Effector memory CD4-positive, alpha-beta T cell (primary cell): ENCODE data around the gene CAMP.

Experiments used
- DNase-seq, 3 donors: peaks; one replicate each; pipeline ENCODE4 v3.0.0-alpha.2; 2020
- H3K27ac ChIP-seq: 2 replicates; pipeline ENCODE4 v1.7.0; 2013; ENCODE audit warnings: mild to moderate bottlenecking, low read length, moderate library complexity; ENCODE audit not compliant: insufficient read depth, poor library complexity, severe bottlenecking
- H3K27me3 ChIP-seq: replicated peaks from 2 replicates; pipeline ENCODE4 v1.7.0; 2013; ENCODE audit warnings: mild to moderate bottlenecking, low read length; ENCODE audit not compliant: insufficient read depth, control insufficient read depth, poor library complexity, severe bottlenecking
- H3K36me3 ChIP-seq: 2 replicates; pipeline ENCODE4 v1.7.0; 2013; ENCODE audit warnings: mild to moderate bottlenecking, low read length, moderate library complexity; ENCODE audit not compliant: control insufficient read depth, insufficient read depth
- H3K4me1 ChIP-seq: 2 replicates; pipeline ENCODE4 v1.7.0; 2013; ENCODE audit warnings: low read length, mild to moderate bottlenecking; ENCODE audit not compliant: control insufficient read depth, insufficient read depth, poor library complexity, severe bottlenecking
- H3K4me3 ChIP-seq: 2 replicates; pipeline ENCODE4 v1.7.0; 2013; ENCODE audit warnings: low read length, low read depth, mild to moderate bottlenecking; ENCODE audit not compliant: insufficient read depth, poor library complexity, severe bottlenecking
- H3K9me3 ChIP-seq: 2 replicates; pipeline ENCODE4 v1.7.0; 2013; ENCODE audit warnings: mild to moderate bottlenecking, low read length, moderate library complexity; ENCODE audit not compliant: control insufficient read depth
- total RNA-seq, 3 donors: gene quantifications; one replicate each; lab custom pipeline; 2026; lab: John Stamatoyannopoulos, UW

The CAMP gene
- 0 reads per million in 3 donors for total RNA-seq

GRCh38 chr3:48222616-48223513, at the start of gene CAMP:
Gene CAMP (plus strand): TSS chr3:48223495. CDS start chr3:48223512, 17 bp downstream.
- Histone ChIP-seq H3K9me3 (no peaks in the 10 kb centered on the region), H3K27me3 (no peaks in the 10 kb centered on the region), H3K36me3 (no peaks in the 10 kb centered on the region), H3K27ac (no peak within 1 kb of the TSS), H3K4me3 (no peak within 1 kb of the TSS), H3K4me1 (no peaks in the 10 kb centered on the region)
- DNase-seq: no peak

DNA sequence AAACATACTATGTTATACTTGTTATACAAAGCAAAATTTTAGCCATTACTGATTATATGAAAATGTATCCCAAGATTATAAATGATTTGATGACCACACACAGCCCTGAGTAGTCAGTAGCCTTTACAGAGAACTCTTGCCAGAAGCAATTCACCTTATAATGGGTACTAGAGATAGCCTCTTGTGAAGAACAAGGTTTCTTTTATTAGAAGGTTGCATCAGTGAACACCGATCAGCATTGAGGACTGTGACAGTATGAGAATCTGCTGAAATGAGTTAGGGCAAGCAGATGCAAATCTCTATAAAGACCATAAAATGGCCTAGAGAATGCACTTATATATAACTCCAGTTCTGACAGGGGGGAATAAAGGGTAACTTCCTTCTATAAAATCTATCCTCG, 45.2 kb upstream of the CAMP start:
- no peaks in the 10 kb centered on the region for H3K36me3 ChIP-seq
- no peak overlapping the region for H3K27ac ChIP-seq
- H3K27me3 ChIP-seq: no peaks in the 10 kb centered on the region
- no peak overlapping the region for H3K4me3 ChIP-seq
- H3K4me1 ChIP-seq: no peaks in the 10 kb centered on the region
- no peaks in the 10 kb centered on the region for H3K9me3 ChIP-seq
- DNase-seq: no peak

- no peak for DNase-seq
- H3K36me3 ChIP-seq: no peaks in the 10 kb centered on the region
- no peaks in the 10 kb centered on the region for H3K9me3 ChIP-seq
- H3K27me3 ChIP-seq: no peaks in the 10 kb centered on the region
- no peaks in the 10 kb centered on the region for H3K4me1 ChIP-seq
- no peak overlapping the region for H3K27ac ChIP-seq
- no peak overlapping the region for H3K4me3 ChIP-seq
These were observed 43.3 kb upstream of the CAMP start for GRCh38 chr3:48180021-48180420.

DNA sequence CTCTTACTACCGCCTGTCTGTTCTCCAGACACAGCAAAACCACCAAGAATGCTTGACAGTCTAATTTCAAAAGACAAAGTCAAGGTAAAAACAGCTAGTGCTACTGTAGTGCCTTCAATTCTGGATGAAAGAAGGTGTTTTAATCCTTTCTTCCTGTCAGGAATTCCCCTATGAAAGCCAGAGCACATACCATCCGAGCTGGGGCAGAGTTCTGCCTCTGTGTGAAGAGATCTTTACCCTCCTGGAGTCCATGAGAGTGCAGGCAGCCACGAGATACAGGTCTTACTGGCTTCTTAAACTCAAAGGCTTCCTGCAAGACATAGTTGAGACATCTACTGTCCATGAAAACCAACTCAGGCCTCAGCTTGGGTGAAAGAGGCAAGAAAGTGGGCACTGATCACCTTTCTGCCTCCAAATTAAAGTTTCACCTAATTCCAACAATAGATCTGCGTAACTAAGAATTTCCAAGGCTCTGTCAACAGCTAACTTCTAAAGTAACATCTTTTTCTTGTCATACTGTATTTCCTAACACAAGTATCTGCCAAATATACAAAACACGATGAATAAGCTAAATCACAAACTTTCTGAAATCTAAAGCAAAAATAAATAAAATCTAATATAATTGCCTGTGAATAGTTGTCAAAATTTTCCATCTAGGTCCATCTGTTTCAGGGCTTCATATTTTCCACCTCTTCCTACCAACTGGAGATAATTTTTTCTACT, 42.6 kb upstream of the CAMP start:
- H3K9me3 ChIP-seq: no peaks in the 10 kb centered on the region
- no peak for DNase-seq
- H3K27me3 ChIP-seq: no peaks in the 10 kb centered on the region
- no peaks in the 10 kb centered on the region for H3K36me3 ChIP-seq
- no peak overlapping the region for H3K27ac ChIP-seq
- no peaks in the 10 kb centered on the region for H3K4me1 ChIP-seq
- no peak overlapping the region for H3K4me3 ChIP-seq

DNA sequence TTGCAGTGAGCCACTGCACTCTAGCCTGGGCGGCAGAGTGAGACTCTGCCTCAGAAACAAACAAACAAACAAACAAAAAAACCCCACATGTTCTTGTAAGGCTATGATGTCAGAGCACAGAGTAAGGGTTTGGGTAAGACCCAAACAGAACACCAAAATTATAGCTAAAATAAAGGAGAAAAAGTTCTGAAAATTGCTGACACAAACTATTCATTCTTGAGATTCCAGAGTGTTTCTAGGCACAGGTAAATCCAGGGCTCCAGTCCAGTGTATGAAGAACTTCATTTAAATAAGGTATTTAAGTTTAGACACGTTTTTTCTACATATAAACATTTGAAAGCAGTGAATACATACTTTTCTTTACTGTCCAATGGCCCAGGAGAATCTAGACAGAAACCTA, 39.0 kb upstream of the CAMP start:
- H3K4me1 ChIP-seq: peaks cover 4% of the 10 kb centered on the region
- no peak overlapping the region for H3K4me3 ChIP-seq
- no peaks in the 10 kb centered on the region for H3K9me3 ChIP-seq
- no peak overlapping the region for H3K27ac ChIP-seq
- DNase-seq: no peak
- no peaks in the 10 kb centered on the region for H3K36me3 ChIP-seq
- no peaks in the 10 kb centered on the region for H3K27me3 ChIP-seq

DNA sequence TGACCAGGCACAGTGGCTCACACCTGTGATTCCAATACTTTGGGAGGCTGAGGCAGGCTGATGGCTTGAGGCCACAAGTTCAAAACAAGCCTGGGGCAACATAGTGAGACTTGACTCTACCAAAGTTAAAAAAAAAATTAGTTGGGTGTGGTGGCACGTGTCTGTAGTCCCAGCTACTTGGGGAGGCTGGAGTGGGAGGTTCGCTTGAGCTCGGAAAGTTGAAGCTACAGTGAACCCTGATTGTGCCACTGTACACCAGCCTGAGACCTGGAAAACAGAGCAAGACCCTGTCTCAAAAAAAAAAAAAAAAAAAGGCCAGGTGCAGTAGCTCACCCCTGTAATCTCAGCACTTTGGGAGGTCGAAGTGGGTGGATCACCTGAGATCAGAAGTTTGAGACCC, 38.2 kb upstream of the CAMP start:
- H3K4me3 ChIP-seq: no peak overlapping the region
- no peaks in the 10 kb centered on the region for H3K9me3 ChIP-seq
- H3K27ac ChIP-seq: no peak overlapping the region
- DNase-seq: no peak
- H3K4me1 ChIP-seq: peaks cover 4% of the 10 kb centered on the region
- H3K27me3 ChIP-seq: no peaks in the 10 kb centered on the region
- no peaks in the 10 kb centered on the region for H3K36me3 ChIP-seq

DNA sequence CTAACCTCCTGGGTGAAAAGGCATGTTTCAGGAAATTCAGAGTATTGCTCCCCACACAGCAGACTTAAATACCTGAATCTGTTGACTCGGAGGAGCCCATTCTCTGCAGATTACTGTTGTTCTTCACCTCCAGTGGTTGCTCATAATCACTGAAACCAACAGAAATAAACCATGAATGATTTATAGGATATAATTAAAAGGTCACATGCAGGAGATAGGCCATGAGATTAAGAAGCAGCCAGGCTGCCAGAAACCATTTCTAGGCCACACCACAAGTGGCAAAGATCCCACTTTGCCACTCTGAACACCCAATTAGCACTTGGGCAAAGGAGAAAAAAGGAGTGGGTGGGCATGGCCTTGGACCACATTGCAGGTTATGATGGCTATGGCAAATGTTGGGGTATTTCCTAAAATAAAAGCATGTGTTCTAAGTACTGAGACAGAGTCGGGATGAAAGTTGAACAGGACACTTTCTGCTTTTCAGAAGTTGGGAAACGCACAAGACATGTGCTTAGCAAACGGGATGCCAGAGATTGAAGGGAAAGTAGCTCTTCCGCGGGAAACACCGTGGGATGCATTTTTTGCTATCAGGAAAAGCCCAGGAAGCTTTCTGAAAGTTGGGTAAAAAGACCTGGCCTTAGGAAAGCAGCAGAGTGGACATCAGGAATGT, 36.5 kb upstream of the CAMP start:
- Histone ChIP-seq H3K27ac (no peak overlapping the region), H3K27me3 (no peaks in the 10 kb centered on the region)
- DNase-seq: no peak

DNA sequence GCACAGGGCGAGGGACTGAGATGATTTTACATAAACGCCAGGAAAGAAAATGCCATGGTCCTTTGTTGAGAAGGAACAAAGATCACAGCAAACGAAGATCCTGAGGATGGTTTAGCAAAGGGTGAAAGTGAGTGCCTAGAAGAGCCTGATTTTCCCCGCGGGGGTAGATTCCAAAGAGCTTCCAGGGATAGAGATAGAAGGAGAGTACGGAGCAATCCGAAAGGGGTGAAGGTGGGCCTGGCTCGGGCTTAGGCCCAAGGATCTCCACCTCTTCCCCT, 36.1 kb upstream of the CAMP start:
- Histone ChIP-seq H3K4me1 (peaks cover 4% of the 10 kb centered on the region), H3K27ac (no peak overlapping the region)

More for the DNA sequence above, 36.5 kb upstream of the CAMP start:
- peaks cover 4% of the 10 kb centered on the region for H3K4me1 ChIP-seq
- peak overlapping the region; percentile 79 for H3K4me3 ChIP-seq
- no peaks in the 10 kb centered on the region for H3K36me3 ChIP-seq
- no peaks in the 10 kb centered on the region for H3K9me3 ChIP-seq

DNA sequence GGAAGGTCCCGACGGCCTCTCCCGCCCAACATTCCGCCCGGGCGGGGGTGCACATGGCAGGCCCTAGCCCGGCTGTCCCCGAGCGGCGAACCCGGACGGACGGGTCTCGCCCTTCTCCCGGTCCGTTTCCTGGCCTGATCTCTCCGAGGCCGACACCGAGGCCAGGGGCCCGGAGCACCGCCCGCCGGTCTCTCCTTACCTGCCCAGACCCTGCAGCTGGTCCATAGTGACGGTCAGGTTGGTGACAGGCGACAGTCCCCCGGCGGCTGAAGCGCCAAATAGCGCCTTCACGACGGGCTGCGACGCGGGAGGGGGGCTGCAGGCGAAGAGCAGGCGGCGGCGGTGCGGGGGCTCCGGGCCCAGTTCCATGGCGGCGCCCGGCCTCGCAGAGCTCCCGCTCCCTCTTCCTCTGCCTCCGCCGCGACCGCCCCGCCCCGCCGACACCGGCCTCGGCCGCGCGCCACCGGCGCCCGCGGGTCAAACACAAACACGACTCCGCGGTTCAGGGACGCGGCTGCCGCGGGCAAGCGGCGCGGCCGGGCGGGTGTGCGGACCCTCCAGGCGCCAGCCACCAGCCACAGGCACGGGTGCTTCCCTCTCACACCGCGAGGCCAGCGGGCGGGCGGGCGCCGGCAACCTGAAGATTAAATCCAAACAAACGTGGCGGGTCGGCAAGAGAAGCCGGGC, 35.6 kb upstream of the CAMP start:
- peak overlapping the region; percentile 79 for H3K4me3 ChIP-seq
- H3K36me3 ChIP-seq: no peaks in the 10 kb centered on the region
- H3K27me3 ChIP-seq: no peaks in the 10 kb centered on the region
- H3K9me3 ChIP-seq: no peaks in the 10 kb centered on the region
- H3K27ac ChIP-seq: no peak overlapping the region
- peaks cover 4% of the 10 kb centered on the region for H3K4me1 ChIP-seq
- peak in 1 of 3 donors; percentile 12 for DNase-seq

More for the DNA sequence above, 36.1 kb upstream of the CAMP start:
- DNase-seq: no peak
- peak overlapping the region; percentile 79 for H3K4me3 ChIP-seq
- no peaks in the 10 kb centered on the region for H3K9me3 ChIP-seq
- H3K36me3 ChIP-seq: no peaks in the 10 kb centered on the region
- H3K27me3 ChIP-seq: no peaks in the 10 kb centered on the region
